GM19238 (cell line): ENCODE data around the gene SIT1.
"Not testable (repeated sequence)": the region's sequence is repeated elsewhere in the genome, so short reads cannot be mapped to it uniquely, and the experiment has no call there.

ENCODE experiments used
- DNase-seq: peaks from one replicate; pipeline ENCODE4 v3.0.0; 2011; ENCODE audit warnings: low spot score; ENCODE audit not compliant: insufficient read length

The SIT1 gene

DNA sequence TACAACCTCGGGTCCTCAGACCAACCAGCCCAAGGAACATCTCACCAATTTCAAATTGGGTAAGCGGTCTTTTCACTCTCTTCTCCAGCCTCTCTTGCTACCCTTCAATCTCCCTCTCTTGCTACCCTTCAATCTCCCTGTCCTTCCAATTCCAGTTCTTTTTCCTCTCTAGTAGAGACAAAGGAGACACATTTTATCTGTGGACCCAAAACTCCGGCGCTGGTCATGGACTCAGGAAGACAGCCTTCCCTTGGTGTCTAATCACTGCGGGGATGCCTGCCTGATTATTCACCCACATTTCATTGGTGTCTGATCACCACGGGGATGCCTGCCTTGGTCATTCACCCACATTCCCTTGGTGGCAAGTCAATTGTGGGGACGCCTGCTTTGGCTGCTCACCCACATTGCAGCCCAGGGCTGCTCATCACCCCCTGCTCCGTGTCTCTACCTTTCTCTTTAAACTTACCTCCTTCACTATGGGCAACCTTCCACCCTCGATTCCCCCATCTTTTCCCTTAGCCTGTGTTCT is 13.2 kb downstream of the SIT1 start:
- not testable (repeated sequence) for DNase-seq

DNA sequence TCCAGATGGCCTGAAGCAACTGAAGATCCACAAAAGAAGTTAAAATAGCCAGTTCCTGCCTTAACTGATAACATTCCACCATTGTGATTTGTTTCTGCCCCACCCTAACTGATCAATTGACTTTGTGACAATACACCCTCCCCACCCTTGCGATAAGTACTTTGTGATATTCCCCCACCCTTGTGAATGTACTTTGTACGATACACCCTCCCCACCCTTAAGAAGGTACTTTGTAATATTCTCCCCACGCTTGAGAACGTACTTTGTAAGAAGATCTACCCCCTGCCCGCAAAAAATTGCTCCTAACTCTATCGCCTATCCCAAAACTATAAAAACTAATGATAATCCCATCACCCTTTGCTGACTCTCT is 13.9 kb downstream of the SIT1 start:
- not testable (repeated sequence) for DNase-seq

DNA sequence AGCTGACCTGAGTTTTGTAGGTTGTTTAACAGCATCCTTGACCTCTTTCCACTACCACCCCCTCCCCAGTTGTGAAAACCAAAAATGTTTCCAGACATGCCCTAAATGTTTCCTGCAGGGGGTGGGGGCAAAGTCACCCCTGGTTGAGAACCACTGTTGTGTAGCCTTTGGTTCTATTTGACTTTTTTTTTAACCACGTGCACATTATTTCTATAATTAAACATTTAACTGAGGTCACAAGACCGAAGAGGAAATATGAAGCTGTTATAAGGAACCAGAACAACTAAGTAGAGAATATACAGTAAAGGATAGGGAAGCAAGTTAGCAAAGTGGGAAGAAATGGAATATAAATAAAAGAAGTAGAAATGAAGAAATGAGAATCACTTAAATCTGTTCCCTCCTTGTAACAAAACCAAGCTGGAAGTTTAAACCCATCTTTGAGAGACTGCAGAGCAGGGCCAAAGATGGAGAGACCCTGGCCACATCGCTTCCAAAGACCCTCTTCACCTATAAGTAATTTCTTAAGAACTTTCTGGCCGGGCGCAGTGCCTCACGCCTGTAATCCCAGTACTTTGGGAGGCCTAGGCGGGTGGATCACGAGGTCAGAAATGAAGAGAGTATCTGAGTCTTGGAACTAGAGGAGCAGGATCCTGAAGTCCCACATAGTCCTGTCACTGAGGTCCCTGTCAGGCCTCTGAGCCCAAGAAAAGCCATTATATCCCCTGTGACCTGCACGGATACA is 14.4 kb downstream of the SIT1 start:
- no peak for DNase-seq

DNA sequence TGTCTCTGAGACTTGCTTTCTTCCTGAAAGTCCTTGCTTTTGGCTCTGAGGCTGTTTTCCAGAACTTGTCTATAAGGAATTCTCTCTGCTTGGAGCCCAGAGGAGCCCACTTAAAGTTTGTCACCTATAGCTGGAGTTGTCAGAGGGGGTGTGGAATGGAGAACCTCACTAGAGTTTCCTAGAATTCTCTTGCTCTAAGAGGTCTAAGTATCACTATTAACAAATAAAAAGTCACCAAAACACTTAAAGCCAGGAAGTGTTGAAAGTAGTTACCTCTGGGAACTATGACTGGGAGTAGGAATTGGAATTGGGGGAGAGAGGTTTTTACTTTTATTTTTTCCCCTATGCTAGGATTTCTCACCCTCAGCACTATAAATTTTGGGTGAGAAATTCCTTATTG is 15.0 kb downstream of the SIT1 start:
- no peak for DNase-seq

DNA sequence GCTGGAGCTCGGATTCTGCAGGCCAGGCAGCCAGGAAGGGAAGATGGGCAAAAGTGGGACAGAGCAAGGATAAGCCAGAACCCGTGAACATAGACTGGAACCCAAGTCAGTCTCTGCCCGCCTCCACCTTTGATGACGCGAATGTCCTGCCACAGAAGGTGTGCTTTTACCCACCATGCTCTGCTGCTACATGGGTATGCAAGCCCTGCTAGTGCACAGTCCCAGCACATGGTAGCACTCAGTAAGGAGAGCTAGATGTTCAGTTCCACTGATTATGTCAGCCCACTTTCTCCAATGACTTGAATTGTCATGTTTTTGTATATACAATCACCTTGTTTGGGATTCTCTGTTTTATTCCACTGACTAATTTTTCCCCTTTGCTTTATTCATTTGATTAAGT is 21.1 kb downstream of the SIT1 start:
- no peak for DNase-seq

DNA sequence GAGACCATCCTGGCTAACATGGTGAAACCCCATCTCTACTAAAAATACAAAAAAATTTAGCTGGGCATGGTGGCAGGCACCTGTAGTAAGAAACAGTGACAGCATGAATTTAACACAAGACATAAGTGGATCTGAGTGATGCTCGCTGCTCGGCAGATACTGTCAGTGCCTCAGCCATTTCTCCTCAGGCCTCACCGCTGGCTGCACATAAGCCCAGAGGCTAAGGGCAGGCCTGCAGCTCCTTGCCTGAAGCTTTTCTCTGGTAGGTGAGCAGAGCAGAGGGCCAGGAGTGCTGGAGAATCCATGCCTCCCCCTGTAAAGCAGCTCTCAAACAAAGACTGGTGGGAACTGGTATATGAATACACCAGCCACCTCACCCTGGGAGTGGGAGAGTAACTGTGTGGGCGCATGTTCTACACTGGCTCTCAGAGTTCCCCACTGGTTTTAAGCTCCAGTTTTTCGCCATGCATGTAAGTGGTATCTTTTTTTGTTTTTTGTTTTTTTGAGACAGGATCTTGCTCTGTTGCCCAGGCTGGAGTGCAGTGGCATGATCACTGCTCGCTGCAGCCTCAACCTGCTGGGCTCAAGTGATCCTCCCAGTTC is 22.2 kb downstream of the SIT1 start:
- DNase-seq: no peak

DNA sequence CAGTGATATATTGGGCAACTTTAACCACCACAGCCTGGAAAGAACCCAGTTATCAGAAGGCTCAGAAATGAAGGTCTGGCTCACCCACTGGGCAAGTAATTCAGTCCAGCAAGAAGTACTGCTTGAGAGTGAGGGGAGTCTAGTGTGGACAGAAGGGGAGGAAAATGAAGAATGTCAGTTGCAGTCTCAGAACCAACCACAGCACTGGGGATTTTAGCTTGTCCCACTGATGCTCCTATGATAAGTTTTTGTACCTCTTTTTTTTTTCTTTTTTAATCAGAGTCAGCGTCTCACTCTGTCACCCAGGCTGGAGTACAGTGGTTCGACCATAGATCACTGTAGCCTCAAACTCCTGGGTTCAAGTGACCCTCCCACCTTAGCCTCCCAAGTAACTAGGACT is 23.2 kb downstream of the SIT1 start:
- no peak for DNase-seq

DNA sequence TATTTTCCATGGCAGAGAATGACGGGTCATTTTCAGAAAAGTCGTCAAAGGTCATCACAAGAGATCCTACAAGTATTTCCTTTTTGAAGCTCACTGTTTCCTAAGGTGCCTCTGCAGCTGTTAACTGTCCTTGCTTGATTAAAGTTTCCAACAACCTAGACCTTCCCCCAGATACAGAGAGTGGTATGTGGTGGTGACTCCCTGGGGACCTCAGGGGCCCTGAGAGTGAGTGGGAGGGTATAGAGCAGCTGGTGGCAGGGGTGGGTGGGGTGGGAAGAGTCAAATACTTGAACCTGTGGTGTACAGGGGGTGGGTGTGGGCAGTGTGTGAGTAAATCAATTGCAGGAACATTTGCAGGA is 31.0 kb downstream of the SIT1 start:
- DNase-seq: no peak

DNA sequence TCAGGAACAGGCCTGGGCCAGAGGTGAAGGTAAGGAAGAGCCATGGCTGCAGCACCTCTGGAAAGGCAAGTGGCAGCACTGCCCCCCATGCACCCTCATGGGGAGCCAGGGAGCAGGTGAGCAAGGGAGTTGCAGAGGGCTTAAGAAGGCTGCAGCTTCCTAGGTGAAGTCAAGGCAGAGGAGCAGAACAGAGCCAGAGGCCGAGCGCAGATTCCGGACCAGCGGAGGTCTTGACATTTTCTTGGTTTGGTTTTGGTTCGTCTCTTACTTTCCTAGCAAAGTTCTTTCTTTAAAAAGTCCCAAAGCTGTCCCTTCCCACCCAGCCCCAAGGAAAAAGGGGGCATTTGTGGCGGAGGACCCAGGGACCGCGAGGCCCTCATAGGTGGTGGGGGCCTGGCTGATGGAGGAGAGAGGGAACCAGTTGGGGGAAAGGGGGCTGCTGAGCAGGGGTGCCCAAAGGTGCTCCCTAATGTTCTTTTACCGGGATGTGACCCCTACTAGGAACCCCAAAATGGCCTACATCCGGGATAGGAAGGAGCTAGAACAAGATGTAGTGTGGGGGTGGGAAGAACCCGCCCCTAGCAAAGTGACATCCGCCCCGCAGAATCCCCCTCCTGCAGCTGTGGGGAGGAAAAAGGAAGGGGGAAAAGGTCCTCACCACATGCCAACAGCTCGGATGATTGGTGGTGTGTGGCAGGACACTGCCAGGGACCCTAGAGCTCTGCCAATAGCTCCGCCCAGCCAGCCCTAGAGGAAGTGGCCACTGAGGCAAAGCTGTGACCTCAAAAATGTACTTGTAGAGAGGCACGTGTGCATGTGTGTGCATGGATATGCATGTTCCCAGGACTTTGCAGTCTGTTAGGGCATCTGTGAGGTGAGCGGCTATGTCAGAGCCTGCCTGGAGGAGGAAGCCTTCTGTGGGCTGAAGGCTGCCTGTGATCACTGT is 31.6 kb downstream of the SIT1 start:
- peak; percentile 47 for DNase-seq

DNA sequence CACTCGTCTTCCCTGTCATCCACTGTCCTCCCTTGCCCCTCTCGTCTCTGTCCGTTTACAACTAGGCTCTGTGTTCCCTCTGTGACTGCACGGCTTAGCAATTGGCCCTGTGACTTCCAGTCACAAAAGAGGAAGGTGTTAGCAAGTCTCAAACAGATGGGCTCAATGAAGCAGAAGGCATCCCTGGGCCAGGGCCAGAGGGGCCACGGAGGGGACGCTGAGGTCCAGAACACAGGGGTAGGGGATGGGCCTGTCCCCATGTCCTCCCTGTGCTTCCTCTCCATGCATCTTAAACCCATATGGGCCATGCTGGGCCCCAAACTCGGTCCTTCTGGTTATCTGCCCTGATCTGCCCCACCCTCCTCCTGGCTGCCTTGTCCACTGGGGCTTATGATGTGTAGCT is 32.4 kb downstream of the SIT1 start, which contains the start of gene CD72:
Gene CD72, minus strand, starts transcription at position 89 of the 403 bp plus-strand sequence. CDS start 110 bp downstream, outside the sequence.
- DNase-seq: no peak

DNA sequence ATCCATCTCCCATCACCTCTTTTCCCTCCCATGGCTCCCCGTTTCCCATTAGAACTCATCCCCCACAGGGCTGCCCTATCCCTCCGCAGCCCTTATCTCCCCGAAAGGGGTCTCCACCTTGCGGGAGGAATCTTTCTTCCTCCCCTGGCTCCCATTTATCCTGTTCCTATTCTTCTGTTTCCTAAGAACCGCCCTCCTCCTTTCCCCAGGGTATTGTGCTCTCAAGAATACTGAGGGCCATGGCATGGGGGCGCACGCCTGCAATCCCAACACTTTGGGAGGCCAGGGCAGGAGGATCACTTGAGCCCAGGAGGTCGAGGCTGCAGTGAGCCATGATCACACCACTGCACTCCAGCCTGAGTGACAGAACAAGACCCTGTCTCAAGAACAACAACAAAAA is 33.2 kb downstream of the SIT1 start:
- no peak for DNase-seq

DNA sequence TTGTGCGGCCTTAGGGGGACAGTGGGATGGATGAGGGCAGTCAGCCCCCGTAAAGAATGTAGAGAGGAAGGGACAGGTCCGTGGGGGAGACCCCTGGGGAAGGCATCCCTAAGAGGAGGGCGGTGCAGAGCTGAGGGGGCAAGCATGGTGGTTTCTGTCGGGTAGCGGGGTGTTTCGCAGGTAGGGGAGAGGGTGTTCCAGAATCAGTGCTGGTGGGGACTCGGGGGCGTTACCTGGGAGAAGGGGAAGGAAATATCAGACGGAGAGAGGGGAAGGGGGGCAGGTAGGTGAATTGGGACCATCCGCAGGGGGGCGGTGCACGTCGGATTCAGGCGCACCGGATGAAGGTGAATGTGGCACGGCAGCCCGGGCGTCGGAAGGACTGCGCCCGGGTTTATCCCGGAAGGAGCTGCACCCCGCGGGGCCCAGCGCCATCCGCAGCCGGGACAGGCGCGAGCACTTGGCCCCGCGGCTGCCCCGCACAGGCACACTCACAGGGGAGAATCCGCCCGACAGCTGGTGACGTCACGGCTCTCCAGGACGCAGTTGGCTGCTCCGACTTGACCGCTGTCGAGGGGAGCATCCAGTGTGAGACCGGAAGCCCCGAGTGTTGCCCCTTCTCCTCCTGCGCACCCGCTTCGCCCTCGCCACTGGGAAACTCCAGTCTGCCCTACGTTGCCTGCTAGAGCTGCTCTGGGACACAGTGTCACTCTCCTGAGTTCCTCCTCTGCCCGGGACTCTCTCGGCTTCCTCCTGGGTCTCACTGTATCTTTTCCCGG is 33.9 kb downstream of the SIT1 start:
- peak; percentile 70 for DNase-seq

DNA sequence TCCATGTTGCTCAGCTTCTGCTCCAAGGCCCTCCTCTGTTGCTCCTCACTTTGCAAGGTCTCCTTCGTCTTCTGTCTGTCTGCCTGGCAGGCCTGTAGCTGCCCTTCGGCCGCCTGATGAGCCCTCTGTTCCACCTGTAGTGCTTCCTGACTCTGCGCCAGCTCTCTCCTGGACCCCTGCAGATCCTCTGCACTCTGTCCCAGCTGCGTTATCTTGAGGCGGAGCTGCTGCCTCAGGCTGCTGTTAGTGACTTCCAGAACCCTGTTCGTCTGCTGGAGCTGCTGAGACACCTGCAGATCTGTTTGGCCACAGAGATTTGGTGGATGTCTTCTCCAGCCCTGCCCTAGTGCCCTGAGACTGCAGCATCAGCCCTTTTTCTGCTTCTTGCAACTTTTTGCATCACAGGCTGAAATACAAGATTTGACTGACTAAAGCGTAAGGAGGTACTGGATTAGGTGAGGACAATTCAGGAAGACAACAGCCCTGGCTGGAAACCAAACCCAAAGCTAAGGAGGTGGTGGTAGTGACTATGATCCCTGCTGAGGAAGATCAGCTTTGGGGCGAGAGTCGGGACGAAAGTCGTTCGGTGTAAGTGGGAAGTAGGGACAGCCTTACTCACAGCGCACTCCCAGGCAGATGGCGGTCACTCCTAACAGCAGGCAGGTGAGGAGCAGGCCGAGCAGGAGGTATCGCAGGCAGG is 34.6 kb downstream of the SIT1 start:
- no peak for DNase-seq

DNA sequence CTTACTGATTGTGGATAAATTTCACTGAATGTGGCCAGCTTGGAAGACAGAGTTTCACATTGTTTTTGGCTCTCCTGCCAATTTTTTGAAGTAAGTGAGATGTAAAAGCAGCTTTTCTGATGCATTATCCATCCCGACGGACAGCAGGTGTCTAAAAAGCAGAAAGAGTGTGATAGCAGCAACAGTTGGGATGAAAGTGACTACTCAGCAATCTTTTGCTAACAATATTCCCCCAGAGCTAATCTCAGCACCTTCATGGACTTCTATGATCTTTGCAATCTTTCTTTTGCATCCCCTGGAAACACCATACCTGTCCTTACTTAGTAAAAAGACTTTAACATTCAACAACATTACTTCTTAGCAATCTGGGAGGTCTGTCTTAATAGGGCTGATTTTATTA is 37.9 kb downstream of the SIT1 start:
- DNase-seq: no peak

DNA sequence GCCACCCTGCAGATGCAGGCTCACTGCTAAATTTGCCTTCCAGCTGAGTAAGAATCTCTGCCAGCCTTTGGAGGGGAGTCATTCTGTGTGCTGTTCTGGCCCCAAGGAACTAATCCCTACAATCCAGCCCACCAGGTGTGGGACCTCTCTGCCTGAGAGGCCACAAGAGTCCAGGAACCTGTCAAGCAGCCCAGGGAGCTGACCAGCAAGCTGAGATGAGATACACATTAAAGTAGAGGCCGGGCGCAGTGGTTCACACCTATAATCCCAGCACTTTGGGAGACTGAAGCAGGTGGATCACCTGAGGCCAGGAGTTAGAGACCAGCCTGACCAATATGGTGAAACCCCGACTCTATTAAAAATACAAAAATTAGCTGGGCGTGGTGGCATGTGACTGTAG is 38.7 kb downstream of the SIT1 start:
- DNase-seq: not testable (repeated sequence)

DNA sequence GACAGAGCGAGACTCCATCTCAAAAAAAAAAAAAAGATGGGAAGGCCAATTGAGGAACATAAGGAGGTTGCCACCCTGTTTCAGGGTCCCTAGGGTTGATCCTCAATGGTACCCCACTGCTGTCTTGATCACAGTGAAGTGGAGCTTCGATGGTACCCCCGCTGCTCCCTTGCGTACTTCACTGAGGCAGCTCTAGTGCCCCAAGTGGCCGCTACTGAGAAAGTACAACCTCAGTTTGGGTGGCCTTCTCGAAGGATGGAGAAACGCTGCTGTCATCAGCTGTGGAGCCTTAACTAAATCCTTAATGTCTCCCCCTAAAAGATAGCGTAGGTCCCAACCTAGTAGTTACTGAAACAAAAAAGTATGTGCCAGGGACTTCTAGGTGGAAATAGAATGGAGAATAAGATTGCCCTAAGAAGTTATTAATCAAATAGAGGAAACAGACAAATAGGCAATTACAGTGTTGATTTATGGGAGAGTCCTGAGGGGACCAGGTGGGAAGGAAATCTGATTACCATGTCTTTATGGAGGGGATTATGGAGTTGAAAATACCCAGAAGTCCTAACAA is 39.4 kb downstream of the SIT1 start:
- peak; percentile 56 for DNase-seq

DNA sequence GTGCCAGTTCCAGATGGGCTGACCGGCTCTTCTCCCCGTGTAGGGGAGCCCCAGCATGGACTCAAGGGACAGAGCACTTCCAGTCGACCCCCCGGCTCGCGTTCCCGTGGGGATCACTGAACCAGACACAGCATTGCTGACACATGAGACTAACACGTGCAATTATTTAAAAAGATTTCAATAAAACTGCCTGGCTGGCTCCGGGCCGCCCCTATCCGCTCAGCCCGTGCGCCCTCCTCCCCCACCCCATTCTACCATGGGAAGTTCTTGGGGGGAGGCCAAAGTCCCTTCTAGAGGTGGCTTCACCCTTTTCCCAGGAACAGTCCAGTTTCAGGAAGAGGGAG is 40.9 kb downstream of the SIT1 start:
- no peak for DNase-seq

DNA sequence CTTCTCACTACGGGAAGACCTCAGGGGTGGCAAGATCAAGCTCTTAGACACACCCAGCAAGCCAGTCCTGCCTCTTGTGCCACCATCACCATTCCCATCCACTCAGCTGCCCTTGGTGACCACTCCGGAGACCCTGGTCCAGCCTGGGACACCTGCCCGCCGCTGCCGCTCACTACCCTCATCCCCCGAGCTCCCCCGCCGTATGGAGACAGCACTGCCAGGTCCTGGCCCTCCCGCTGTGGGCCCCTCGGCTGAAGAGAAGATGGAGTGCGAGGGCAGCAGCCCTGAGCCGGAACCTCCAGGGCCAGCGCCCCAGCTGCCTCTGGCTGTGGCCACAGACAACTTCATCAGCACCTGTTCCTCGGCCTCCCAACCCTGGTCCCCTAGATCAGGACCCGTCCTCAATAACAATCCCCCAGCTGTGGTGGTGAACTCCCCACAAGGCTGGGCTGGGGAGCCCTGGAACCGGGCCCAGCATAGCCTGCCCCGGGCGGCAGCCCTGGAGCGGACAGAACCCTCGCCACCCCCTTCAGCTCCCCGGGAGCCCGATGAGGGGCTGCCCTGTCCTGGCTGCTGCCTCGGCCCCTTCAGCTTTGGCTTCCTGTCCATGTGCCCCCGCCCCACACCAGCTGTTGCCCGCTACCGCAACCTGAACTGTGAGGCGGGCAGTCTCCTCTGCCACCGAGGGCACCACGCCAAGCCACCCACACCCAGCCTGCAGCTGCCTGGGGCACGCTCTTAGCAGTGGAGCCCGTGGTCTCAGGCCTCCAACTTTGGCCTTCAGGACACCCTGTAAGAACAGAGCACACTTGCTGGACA is 41.5 kb downstream of the SIT1 start:
- no peak for DNase-seq

DNA sequence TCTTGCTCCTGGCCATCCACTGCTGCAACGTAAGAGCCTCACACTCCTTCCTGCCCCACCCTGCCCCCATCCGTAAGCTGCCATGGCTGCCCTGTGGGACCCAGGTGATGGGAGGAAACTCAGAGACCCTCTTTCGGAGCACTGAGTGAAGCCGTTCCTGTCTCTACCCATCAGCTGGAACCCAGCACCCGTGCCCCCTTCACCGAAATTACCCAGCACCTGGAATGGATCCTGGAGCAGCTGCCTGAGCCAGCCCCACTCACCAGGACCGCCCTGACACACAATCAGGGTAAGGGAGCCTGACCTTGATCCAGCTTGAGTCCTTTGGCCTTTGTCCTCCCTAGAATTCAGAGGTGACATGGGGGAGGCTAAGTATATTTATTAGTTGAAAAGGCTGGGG is 42.5 kb downstream of the SIT1 start:
- DNase-seq: no peak
